Measurements from ENCODE around the gene LAMA5.

LAMA5 gene

GRCh38 chr20:62266851-62267250 lies 100.3 kb downstream of the LAMA5 start:
- no peak for DNase-seq (ENCODE audit: low spot score)

- no peak for DNase-seq (ENCODE audit: low spot score)
These were observed 100.8 kb downstream of the LAMA5 start for GRCh38 chr20:62266340-62266739.

GRCh38 chr20:62265365-62265764 lies 101.7 kb downstream of the LAMA5 start:
- DNase-seq (ENCODE audit: low spot score): no peak

GRCh38 chr20:62263396-62263795 lies 103.7 kb downstream of the LAMA5 start:
- DNase-seq (ENCODE audit: low spot score): no peak

- DNase-seq (ENCODE audit: low spot score): no peak
These were observed 105.0 kb downstream of the LAMA5 start for GRCh38 chr20:62262064-62262463.

- DNase-seq (ENCODE audit: low spot score): no peak
These were observed 107.9 kb downstream of the LAMA5 start for GRCh38 chr20:62259294-62259565.
